T-helper 1 cell (primary cell): Measurements from ENCODE around the gene MUS81.
A peak's percentile ranks its signal among the peaks of the same experiment; 100 is the strongest.
"Not testable (repeated sequence)": the region's sequence is repeated elsewhere in the genome, so short reads cannot be mapped to it uniquely, and the experiment has no call there.

Experiments
- DNase-seq, 5 donors: peaks; one replicate each; pipeline ENCODE4 v3.0.0-alpha.2; 2012 to 2020

The MUS81 gene

GRCh38 chr11:65873318-65874156, 13.3 kb downstream of the MUS81 start:
- peak; percentile 93 to 96 (median 94) for DNase-seq

GRCh38 chr11:65879617-65880016, 19.4 kb downstream of the MUS81 start, which contains the start of gene CTSW:
CTSW (plus strand) TSS chr11:65879837; CDS start chr11:65879855, 18 bp downstream.
- peak in 1 of 5 donors; percentile 35 for DNase-seq

- DNase-seq, result no peak
Measured at GRCh38 chr11:65880027-65880426, 19.8 kb downstream of the MUS81 start.

GRCh38 chr11:65880844-65881421, 20.7 kb downstream of the MUS81 start:
- DNase-seq, result no peak

GRCh38 chr11:65882120-65883057, 22.2 kb downstream of the MUS81 start:
- DNase-seq, result no peak

GRCh38 chr11:65883058-65883761, 23.0 kb downstream of the MUS81 start:
- DNase-seq, result no peak

- DNase-seq, result no peak
Measured at GRCh38 chr11:65883786-65884715, 23.8 kb downstream of the MUS81 start.

GRCh38 chr11:65884716-65885092, 24.5 kb downstream of the MUS81 start:
- DNase-seq, result peak; percentile 64 to 81 (median 75)

- no peak for DNase-seq
Measured at GRCh38 chr11:65885231-65885630, 25.0 kb downstream of the MUS81 start.

GRCh38 chr11:65885808-65886536, 25.7 kb downstream of the MUS81 start:
- no peak for DNase-seq

- DNase-seq, result no peak
Measured at GRCh38 chr11:65886826-65887722, 26.8 kb downstream of the MUS81 start.

- DNase-seq, result peak in 2 of 5 donors; percentile 22 to 33
Measured at GRCh38 chr11:65887723-65888162, 27.5 kb downstream of the MUS81 start.

- DNase-seq, result peak; percentile 94 to 98 (median 96)
Measured at GRCh38 chr11:65888163-65888814, 28.1 kb downstream of the MUS81 start, which contains the start of gene FIBP. FIBP (minus strand) TSS chr11:65888471; CDS start chr11:65888418, 53 bp downstream.

GRCh38 chr11:65890324-65891218, 30.3 kb downstream of the MUS81 start, which contains the start of gene CCDC85B:
CCDC85B (plus strand) TSS chr11:65890673; CDS start chr11:65890784, 111 bp downstream.
- DNase-seq, result peak; percentile 96 to 99 (median 98)

- DNase-seq, result no peak
Measured at GRCh38 chr11:65891219-65892136, 31.2 kb downstream of the MUS81 start.

- not testable (repeated sequence) for DNase-seq
Measured at GRCh38 chr11:65892137-65892540, 31.9 kb downstream of the MUS81 start.
